NCI-H2107 (cell line): ENCODE results near the gene VMO1.
"Not testable (repeated sequence)": the region's sequence is repeated elsewhere in the genome, so short reads cannot be mapped to it uniquely, and the experiment has no call there.

Source experiments
- DNase-seq: peaks from one replicate; lab custom pipeline; 2025; lab: John Stamatoyannopoulos, UW

The VMO1 gene, protein sequence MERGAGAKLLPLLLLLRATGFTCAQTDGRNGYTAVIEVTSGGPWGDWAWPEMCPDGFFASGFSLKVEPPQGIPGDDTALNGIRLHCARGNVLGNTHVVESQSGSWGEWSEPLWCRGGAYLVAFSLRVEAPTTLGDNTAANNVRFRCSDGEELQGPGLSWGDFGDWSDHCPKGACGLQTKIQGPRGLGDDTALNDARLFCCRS

DNA sequence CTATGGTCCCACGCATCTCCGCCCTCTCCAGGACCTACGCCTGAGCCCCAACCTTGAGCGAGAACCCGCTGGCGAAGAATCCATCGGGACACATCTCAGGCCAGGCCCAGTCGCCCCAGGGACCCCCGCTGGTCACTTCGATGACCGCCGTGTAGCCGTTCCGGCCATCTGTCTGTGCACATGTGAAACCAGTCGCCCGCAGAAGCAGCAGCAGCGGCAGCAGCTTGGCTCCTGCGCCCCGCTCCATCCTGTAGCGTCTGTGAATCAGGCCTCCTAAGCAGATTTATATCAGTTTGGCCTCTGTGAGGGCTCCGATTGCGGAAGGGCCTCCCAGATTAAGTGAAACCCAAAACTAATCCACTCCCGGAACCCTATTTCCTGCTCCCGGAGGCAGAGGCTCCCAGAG is at the start of gene VMO1:
Gene VMO1 (minus strand): TSS at position 259 of the 406 bp plus-strand sequence. CDS start 12 bp downstream, at position 247.
- no peak for DNase-seq

DNA sequence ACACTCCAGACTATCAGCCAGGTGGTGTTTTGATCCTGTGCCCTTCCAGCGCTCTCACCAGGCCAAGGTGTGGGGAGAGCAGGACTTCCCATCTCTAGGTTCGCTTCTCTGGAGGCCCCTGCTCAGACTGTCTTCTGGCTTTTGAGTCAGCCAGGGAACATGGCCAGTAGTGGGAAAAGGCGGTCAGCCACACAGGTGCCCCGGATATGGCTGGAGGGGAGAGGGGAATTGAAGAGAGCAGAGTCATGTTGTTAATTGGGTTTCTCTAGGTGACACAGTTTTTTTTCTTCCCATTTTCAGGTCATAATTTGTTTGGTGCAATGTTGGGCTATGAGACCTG is 48.5 kb upstream of the VMO1 start:
- DNase-seq, result no peak

DNA sequence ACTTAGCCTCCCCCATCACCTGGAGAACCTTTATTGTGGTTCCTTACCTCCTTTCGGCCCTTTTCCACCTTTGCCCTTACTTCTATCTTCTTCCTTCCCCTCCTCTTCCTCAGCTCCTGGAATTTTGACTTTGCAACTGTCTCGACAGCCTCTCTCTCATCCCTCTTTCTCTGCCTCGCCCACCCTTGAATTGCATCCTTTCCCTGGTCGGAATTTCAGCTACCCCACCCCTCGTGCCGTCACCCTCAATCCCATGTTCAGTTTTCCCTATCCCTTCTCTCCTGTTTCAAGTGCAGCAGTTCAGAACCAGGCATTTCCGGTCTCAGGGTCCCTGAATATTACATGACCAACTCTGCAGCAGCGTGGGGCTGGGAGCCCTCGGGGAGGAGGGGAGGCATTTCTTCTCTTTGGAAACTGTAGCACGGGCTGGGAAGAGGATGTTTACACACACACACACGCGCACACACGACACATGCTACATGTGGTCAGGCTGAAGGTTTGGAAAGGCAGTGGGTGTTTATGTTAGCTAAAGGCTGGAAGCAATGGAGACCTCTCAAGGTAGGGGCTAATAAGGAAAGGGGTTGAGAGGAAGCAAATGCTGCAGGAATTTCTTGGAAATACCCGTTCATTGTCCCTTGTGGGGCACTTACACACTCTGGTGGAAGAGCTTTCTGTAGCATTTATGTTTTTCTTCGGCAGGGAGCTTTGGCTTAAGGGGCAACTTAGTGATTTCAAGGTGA is 47.9 kb upstream of the VMO1 start:
- DNase-seq, result no peak

DNA sequence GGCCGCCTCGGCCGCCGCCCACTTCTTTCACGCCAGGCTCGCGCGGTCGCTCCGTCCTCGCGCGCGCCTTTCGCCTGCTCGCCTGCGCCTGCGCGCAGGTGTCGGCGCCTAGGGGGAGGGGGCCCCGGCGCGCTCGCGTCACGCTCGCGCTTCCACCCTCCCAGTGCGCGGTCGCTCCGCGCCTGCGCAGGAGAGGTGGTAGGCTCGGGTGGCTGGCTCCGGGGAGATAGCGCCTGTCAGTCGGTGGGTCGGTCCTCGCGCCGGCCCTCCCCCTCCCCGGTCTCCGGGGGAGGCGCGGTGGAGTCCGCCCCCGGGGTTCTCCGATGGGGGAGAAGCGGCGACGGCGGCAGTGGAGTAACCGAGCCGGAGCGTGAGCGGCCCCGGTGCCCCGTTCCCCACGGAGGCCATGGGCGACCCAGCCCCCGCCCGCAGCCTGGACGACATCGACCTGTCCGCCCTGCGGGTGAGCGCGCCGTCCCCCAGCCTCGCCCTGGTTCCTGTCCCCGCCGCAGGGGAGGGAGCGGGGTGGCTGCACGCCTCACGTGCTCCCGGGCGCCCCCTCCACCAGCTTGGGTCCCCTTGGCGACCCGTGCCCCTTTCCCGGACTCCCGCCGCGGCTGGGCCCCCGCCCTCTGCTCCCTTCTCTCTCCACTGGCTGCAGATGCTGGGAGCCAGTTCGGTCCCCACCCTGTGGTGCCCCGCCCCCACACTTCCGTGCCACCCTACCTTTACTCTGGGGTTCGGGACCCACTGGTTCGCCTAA is 47.2 kb upstream of the VMO1 start, which contains the start of gene MINK1:
Gene MINK1 (plus strand): TSS at position 163 of the 763 bp plus-strand sequence. CDS start 244 bp downstream, at position 407.
- DNase-seq, result peak; percentile 53

DNA sequence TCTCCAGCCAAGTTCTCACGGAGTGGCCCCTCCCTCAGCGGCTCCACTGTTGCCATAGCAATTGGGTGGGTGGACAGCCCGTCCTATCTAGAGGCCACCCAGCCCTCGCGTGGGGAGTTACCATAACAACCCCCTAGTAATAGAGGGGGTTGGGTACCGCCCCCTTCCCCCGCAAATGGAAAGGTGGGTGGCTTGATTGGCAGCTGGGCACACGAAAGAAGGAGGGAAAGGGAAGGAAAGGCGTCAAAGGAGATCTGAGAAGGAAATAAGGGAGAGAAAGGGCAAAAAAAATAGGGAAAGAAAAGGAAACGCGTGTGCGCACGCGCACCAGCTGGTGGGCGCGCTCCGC is 46.6 kb upstream of the VMO1 start:
- not testable (repeated sequence) for DNase-seq

DNA sequence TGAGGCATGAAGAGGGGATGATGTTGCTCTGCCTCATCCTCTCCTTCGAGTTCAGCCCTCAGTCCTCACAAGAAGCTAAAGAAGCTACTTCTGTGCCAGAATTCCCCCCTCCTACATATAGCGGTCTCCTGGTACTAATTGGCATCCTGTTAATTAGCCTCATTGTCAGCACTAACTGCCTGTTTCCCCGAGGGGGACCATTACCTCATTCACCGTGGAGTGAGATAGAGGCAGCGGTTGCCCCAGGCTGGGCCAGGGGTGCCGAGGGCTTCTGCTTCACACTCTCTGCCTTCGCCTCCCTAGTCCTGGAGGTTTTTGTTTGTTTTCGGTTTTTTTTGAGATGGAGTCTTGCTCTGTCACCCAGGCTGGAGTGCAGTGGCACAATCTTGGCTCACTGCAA is 41.2 kb upstream of the VMO1 start:
- DNase-seq, result no peak

DNA sequence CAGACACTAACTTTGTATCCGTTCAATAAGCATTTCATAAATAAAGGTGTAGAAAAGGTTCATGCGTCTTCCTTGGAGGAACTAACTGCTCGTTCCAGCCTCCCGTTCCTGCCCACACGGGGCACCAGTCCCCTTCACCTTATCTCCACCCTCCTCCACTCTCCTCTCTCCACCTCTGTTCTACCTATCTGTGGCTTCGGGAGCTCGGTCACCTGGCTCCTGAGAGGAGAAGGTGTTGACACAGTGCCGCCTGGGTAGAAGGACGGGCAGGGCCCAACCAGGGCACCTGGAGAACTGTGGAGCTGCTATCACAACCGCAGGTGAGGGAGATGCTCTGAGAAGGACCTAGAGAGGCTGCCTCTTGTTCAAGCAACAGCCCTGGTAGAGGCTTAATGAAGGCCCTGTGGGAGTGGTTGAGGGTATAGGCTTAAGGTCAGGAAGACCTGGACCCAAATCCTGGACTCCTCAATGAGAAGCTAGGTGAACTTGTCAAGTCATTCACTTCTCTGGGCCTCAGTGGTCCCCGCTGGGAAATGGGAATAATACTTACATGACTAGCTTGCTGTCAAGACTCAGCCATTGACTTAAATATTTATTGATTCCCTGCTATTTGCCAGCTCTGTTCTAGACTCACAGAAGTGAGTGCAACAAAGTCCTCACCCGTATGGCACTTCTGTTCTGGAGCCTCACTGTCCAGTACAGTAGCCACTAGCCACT is 37.4 kb upstream of the VMO1 start:
- no peak for DNase-seq

DNA sequence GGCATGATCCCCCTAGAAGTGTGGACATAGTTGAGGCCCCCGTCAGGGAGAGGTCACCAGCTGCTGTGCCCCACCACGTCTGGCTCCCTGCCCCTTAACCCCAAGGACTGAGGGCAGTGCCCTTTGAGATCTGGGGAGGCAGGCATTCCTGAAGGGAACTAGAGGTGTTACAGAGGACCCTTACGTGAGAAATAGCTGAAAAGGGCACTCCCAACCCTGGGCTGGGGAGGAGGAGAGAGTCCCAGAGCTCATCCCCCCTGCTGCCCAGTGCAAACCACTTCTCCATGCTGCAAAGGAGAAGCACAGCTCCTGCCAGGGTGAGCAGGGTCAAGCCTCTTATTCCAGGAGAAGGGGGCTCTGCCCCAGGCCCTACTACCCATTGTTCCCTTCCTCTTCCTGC is 36.7 kb upstream of the VMO1 start:
- DNase-seq, result no peak

DNA sequence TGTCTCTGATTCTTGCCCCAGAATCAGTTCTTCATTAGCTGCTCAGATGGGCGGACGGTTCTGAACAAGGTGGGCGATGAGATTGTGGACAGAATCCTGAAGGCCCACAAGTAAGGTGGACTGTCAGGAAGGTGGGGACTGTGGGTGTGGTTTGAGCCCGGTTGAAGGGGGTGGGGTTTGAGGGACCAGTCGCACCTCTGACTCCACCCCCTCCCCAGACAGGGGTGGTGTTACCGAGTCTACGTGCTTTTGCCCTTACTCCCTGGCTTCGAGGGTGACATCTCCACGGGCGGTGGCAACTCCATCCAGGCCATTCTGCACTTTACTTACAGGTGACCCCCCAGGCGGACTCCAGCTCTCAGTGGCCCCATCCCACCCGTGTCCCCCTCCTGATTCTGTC is 32.1 kb upstream of the VMO1 start:
- DNase-seq, result no peak

DNA sequence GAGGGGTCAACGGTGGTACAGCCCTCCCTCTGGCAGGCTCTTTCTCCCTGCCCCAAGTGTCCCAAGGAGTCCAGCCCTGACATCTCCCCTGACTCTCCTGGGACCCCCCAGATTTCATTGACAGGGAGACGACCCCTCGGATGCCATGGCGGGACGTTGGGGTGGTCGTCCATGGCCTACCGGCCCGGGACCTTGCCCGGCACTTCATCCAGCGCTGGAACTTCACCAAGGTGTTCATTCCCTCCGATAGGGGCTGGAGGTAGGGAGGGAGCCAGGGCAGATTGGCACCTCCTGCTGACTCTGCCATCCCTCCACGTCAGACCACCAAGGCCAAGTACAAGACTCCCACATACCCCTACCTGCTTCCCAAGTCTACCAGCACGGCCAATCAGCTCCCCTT is 30.7 kb upstream of the VMO1 start:
- DNase-seq, result no peak

DNA sequence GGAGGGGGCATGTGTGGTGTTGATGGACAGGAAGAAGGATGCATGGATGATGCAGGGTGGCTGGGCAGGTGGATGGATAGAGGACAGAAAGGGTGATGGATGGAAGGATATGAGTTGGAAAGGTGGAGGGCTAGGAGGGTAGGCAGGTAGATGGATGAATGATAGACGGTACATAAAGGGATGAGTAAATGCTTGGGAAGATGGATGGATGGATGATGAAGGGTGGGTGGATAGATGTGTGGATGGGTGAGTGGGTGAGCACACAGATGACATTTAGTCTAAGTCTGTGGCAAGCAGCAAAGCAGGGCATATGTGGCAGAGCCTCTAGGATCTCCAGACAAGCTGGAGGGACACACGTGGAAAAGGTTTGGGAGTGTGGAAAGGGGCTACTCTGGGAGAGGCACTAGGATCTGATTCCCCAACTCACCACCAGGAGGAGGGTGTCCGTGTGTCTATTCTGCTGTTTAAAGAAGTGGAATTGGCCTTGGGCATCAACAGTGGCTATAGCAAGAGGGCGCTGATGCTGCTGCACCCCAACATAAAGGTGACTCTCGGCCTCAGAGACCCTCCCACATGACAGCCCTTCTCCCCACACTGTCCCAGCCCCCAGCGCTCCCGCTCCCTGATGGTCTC is 29.0 kb upstream of the VMO1 start:
- DNase-seq, result no peak

DNA sequence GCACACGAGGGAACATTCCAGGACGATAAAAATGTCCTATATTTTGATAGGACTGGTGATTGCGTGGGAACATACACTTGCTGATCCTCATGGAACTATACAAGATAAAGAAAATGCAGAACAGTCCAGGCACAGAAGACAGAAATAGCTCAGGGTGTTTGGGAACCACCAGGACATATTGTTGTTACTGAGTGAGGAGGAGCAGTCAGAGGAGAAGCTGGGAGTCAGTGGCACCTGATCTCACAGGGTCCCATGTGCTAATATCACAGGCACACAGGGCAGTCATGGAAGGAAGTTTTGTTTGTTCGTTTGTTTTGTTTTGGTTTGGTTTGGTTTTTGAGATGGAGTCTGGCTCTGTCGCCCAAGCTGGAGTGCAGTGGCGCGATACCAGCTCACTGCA is 26.5 kb upstream of the VMO1 start:
- no peak for DNase-seq

DNA sequence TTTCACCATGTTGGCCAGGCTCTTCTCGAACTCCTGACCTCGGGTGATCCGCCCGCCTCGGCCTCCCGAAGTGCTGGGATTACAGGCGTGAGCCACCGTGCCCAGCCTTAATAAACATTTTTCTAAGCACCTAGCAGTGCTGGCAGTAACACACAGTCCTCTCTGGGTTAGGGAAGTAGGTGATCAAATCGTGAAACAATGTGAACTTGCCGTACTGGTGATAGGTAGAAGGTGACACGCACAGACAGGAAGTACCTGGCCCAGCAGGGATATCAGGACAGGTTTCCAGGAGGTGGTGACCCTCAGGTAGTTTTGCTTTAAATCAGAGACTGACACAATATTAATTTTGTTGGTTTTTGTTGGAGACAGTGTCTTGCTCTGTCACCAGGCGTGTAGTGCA is 25.3 kb upstream of the VMO1 start:
- no peak for DNase-seq

DNA sequence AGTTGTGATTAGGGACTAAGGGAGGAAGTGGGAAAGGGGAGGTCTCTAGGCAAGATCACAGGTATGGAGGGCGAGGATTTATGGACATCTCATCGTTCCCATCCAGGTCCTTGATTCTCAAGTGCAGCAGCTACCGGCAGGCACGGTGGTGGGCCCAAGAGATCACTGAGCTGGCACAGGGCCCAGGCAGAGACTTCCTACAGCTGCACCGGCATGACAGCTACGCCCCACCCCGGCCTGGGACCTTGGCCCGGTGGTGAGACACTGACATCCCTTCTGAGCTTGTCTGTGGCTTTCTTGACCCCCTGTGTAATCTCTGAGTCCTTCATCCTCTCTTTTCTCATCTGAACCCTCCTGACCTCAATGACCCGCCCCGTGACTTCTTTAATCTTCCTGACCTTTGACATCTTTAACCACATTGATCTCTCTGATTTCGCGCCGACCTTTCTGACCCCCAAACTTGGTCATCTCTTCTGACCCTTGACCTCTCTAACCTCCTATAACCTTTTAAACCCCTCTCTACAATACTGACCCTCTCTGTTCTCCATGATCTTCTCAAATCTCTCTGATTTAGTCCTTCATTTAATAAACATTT is 24.6 kb upstream of the VMO1 start:
- no peak for DNase-seq

DNA sequence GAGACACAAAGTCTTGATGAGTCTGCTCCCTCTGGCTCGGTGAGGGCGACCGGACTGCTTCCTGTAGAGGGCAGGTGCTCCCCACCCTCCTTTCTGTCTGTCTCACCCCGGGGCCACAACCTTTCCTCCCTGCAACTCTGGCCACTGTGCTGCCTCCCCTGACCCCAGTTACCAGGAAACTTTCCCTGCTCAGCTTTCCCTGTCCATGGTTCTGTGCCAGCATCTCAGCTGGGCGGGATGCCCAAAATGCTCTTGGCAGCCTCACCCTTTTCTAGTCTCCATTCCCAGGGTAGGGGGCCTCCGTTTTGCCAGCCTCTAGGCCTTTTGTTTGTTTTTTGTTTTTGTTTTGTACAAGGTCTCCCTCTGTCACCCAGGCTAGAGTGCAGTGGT is 22.2 kb upstream of the VMO1 start:
- no peak for DNase-seq

DNA sequence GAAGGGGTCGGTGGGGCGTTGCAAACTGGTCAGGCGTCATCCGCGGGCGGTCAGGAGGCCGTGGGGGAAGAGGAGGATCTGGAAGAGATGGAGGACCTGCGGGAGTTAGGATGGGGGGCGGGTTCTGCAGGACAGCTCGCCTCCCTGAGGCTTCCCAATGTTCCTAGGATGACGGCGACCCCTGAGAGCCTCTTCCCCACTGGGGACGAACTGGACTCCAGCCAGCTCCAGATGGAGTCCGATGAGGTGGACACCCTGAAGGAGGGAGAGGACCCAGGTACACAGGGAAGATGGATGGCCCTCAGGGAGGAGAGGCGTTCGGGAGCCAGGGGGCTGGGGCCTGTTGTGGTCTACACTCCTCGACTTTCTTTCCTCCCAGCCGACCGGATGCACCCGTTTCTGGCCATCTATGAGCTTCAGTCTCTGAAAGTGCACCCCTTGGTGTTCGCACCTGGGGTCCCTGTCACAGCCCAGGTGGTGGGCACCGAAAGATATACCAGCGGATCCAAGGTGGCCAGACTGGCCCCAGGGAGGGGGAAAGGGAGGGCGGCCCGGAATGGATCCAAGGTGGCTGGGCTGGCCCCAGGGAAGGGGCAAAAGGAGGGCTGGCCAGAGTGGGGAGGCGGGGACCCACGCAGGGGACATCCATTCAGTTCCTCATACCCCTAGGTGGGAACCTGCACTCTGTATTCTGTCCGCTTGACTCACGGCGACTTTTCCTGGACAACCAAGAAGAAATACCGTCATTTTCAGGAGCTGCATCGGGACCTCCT is 21.6 kb upstream of the VMO1 start:
- DNase-seq, result no peak

DNA sequence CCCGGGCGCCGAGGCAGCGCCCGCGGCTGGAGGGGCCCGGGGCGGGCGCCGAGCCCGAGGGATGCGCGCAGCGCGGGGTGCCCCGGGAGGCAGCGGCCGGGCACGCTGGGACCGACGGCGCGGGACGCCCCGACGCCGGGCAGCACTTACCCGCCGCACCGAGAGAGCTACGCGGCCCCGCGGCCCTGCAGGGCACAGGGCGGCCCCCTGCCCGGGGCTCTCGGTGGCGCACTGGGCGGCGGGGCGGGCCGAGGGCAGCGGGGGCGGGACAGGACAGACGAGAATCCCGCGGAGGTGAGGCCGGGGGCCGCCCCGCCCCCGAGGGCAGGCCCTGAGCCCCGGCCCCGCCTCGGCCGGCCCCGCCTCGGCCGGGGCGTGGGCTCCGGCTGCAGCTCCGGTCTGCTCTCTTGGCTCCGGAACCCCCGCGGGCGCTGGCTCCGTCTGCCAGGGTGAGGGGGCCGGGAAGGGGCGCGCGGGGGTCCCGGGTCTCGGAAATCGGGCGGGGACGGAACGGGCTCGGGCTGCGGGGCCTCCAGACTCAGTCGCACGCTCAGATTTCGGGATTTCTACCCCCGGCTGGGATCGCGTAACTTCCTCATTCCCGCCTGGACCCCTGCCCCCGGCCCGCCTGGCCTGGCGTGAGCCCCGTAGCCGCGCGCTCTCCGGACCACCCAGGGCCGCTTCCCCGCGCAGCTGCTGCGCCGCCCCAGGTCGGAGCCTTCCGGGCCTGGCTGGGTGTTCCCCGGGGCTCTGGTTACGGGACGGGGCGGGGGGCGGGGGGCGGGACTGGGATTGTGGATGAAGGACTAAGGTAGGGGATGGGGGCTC is 20.8 kb upstream of the VMO1 start, which contains the start of gene PLD2:
Gene PLD2 (plus strand): TSS at position 376 of the 828 bp plus-strand sequence. CDS start 621 bp downstream, outside the sequence.
- DNase-seq, result peak; percentile 45

DNA sequence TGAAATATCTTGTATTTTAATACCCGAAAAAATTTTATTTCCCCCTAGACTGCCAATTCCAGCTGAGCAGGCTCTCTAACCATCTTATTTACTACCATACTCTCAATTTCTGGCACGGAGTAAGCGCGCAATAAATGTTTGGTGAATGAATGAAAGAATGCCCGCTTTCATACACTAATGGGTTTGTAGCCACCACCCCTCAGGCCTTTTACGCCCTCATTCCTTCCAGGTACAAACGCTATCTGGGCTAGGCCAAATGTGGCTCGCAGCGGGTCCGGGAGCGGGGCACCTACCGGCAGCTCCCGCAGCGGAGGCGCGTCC is 20.3 kb upstream of the VMO1 start:
- no peak for DNase-seq

DNA sequence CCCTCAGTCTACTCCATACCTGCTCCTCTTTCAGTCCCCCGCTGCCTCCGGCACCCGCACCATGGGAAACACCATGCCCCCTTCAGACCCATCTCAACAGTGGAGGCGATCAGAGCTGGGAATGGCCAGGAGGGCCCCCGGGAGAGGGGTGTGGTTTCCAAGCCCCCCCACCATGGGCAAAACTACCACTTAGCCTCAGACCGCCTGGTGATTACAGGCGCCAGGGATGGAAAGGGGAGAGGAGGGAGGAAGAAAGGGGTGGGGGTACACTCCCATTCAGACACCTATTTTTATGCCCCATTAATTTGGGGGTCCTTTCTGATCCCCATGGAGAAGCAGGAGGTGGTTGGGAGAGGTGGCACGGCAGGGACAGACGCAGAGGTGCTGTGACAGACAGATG is 16.1 kb upstream of the VMO1 start, which contains the start of gene C17orf114:
Gene C17orf114 (minus strand): TSS at position 101 of the 400 bp plus-strand sequence.
- no peak for DNase-seq
